ENCODE data around the gene PTPRZ1.

The PTPRZ1 gene

DNA sequence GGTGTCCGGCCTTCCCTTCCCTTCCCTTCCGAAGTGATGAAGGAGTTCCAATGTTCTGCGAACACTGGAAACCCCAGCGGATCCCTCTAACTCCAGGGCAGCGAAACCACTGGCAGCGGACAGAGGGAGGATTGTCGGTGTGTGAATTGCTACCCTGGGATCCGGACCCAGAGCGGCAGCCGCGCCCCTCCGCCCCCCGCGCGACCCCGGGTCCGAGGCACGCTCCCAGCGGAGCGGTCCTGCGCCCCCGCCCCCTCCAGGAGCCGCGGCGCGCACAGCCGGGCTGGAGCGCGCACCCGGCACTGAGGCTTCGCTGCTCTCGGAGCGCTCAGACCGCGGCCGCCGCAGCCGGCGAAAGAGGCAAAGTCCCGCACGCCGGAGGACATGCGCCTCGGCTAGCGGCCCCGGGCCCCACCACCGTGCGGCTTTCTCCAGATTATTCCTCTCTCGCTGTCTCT is at the start of gene PTPRZ1:
Gene PTPRZ1 (plus strand): TSS at position 331 of the 458 bp plus-strand sequence. CDS start 339 bp downstream, outside the sequence.
- DNase-seq (ENCODE audit: low read depth in 2 of 2): no peak

DNA sequence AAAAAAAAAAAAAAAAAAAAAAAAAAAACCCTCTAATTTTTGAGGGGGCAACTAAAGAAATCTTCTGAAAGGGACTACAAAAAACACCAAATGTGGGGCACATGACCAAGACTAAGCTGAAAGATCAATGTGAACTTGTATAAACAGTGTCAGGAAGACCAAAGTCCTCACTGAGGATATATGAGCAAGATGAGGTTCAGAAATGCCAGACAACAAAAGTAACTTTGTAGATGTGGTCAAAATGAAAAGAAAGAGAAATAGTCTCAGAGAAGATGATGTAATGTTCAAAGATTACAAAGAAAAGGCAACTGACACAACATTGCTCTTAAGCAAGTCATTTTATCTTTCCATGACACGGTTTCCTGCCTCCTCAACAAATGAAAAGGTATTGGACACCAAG is 48.7 kb upstream of the PTPRZ1 start:
- DNase-seq (ENCODE audit: low read depth in 2 of 2): no peak

DNA sequence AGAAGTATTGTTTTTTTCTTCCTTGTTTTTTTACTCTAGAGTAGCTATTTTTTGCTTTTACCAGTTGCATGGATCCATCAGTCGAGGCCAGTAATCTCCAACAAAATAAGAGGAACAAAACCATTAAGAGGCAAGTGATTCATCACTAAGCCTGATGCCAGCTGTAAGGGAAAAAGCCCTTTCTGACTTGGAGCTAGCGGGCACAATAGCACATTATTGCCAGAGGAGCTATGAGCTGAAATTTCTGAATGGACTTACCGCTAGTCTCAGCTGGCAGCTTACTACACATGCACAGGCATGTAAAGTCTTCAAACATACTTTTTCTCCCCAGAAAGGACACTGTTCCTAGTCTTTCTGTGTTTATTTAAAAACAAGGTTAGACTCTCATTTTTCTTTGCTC is 41.6 kb upstream of the PTPRZ1 start:
- no peak for DNase-seq (ENCODE audit: low read depth in 2 of 2)

DNA sequence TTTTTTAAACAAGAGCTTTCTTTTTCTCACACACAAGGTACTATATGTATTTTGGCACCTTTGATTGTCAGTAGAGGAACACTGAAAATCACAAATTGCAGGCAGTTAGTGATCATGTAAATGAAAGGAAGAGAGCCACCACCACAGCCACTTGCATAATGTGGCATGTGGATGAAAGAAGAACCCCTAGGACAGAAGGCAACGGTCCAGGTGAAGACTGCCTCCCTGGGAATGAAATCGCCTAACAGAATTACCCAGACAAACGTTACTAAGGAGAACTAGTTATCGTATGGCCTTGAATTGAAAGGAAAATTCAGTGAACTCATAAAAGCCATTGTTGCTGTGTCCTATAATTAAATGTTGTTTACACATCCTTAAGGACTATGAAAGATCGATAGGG is 41.2 kb upstream of the PTPRZ1 start:
- DNase-seq (ENCODE audit: low read depth in 2 of 2): no peak

DNA sequence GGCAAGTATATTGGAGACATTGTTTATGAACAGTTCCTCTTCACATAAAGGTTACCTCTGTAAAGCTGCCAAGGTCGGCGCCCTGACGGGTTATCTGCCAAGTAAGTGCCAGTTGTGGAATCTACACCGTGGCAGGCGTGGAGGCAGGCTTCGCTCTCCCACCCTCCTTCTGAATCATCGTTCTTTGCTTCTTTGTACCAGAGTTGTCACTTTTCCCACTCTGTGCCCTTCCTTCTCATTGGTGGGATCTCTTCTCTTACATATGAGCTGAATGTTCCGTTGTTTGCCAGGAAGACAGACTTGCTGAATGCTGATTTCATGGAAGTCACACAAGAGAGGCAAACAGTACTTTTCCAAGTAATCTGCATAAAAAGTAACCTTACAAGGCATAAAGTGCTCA is 40.6 kb upstream of the PTPRZ1 start:
- no peak for DNase-seq (ENCODE audit: low read depth in 2 of 2)

DNA sequence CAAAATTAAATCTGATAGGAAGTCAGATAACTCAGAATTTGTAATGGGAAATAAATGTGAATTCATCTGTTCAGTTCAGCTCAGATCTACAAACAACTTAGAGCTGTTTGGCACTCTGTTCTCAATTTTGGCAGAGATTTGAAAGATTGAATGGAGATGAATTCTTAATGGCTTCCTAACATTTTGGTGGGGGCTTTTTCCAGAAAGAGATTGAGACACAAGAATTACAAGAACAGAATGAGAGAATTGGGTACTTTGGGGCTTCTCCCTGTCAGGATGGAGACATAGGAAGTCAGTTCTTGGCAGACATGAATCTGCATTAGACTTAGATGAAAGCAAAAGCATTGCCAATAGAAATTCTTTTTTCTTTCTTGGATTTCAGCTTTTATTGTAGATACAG is 39.0 kb upstream of the PTPRZ1 start:
- no peak for DNase-seq (ENCODE audit: low read depth in 2 of 2)

DNA sequence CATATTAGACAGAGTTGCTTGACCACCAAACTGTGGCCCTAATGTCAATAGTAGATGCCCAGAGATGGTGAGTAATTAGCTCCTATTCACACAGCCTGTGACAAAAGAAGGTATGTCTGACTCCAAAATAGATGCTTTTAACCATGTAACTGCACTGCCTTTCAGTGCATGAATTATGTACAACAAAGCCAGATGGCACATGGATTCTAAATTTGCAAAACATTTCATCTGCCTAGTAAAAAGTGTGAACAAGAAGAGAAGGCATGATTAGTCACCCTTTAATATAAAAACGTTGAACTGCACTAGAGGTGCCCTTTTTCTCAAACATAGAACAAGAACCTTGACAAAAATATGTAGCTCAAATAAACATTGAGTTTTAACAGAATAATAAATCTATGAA is 35.5 kb upstream of the PTPRZ1 start:
- DNase-seq (ENCODE audit: low read depth in 2 of 2): no peak

DNA sequence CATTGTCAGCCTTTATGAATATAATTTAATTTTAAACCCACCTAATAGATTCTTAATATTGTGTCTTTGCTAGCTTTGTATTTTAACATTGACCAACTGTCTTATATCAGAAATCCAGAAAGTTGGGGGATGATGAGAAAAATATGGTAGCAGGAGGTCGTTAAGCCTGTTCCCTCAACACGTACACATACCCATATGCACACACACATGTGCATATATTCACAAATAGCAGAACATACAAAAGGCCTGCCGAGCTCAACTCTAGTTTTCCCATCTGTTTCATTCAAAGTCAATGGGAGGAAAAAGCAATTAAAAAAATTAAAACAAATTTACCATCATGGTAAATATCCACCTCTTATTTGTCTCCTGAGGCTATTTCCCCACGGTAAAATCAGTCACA is 25.9 kb upstream of the PTPRZ1 start:
- no peak for DNase-seq (ENCODE audit: low read depth in 2 of 2)

DNA sequence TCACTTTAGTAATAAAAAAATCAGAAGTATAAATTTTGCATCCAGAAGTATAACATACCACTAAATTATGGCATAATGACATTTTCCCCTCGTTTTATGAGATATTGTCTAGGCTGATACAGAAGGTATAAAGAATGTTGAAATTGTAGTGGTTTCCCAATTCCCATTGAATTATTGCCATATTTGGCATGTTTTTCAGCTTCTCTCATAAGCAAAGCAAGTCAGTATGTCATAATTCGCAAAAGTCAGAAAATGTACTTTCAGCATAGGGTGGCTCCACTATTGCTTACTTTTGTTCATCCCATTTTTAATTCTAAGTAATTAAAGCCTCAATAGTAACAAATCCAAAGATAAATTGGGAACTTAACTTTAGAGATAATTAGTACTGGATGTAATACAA is 19.7 kb upstream of the PTPRZ1 start:
- no peak for DNase-seq (ENCODE audit: low read depth in 2 of 2)

DNA sequence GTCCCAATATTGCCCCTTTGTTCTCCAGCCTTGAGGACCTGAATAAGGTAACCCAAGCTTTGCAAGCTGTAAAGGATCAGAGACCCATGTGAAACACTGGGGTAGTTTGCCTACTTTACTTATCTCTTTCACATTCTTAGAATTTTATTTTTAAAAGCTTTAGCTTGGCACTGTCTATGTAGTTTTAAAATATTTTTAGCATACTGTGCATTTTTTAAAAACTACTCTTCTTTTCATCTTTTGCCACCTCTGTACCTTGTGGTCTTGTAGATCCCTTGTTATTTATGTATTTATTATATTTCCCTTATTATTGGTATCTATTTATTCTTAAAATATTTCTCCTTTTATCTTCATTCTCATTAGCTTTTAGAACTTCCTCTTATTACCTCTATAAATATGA is 12.0 kb upstream of the PTPRZ1 start:
- no peak for DNase-seq (ENCODE audit: low read depth in 2 of 2)

DNA sequence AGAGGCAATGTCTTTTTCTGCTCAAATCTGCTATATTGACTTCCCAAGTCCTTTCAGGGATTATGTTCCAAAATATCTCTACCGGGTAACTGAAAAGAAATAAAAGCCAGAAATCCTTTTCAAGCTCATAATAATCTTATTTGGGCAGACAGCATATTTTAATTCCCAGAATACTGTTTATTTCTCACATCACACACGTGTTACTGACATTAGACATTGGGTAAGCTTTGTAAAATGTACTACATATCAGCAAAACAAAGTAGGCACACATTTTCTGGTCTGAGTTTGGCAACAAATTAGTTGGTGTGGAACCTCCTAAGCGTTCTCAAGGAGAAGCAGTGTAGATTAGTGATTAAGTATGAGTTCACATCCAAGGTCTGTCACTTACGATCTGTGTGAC is 10.4 kb upstream of the PTPRZ1 start:
- no peak for DNase-seq (ENCODE audit: low read depth in 2 of 2)

DNA sequence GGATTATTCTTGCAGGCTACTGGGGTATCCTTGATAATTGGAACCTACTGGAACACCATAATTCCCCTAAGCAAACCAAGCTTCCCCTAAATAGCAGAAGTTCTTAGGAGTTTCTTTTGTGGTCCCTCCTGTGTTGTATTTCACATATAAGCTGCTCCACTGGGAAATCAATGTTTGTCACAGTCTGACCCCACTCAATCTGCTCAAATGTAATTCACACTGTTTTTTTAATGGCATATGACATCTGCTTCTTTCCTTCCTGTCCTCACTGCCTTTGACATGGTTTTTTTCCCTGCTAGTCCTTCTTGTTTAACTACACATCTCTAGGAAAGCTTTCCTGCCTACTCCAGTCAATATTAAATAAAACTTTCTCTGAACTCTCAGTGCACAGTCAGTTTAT is 1.8 kb upstream of the PTPRZ1 start:
- DNase-seq (ENCODE audit: low read depth in 2 of 2): no peak

DNA sequence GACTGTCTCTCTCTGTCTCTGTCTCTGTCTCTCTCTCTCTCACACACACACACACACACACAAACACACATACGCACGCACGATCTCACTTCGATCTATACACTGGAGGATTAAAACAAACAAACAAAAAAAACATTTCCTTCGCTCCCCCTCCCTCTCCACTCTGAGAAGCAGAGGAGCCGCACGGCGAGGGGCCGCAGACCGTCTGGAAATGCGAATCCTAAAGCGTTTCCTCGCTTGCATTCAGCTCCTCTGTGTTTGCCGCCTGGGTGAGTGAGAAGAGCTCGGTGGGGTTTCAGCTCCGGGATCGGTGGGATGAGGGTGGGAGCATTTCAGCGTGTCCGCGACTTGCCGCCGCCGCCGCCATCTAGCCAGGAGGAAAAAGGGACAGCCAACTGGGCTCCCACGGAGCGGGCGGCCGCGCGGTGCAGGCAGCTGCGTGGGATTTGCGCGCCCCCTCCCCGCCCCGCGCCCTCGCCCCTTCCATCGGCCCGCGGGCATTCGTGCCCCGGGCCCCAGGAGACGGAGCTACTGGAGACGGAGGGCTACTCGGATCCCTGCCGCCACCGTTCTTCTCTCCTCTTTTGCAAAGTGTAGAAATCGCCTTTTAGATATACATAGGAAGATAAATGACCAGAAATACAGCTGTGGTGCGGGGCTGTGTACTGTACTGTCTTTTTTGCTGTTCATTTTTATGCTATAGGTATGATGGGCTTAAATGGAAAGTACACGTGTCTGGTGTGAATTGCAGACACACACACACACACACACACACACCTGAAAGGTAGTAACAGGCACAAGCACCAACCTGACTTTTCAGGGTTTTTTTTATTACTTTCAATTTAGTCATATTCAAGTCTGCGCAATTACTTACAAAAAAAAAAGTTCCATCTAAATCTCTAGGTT is 581 bp downstream of the PTPRZ1 start:
- no peak for DNase-seq (ENCODE audit: low read depth in 2 of 2)

DNA sequence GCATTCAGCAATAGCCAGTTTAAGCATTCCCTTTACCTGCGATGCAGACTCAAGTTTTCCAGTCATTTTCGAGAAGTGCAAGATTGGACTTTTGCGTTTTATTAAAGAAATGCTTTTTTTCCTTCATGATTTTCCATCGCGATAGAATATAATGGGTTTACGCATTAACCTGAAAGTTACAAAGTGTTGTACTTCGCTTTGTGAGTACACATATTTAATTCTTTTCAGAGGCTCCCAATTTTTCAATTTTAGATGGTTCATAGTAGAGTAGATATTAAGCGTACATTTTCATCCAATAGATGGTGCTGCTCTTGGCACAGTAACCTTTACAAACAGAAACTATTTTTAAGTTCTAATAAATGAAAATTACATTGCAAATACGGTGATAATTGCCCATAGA is 1.3 kb downstream of the PTPRZ1 start:
- DNase-seq (ENCODE audit: low read depth in 2 of 2): no peak

DNA sequence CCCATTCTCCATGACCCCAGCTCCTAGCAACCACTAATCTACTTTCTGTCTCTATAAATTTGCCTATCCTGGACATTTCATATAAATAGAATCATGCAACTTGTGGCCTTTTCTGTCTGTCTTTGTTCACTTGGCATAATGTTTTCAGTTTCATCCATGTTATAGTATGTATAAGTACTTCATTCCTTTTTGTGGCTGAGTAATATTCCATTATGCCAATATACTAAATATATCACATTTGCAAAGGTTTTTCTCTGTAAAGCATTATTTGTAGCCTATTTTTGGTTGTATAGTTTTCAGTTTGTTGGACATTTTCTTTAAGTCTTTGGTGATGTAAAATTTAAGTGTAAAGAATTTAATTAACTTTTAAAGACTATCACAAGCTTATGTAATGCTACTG is 2.2 kb downstream of the PTPRZ1 start:
- DNase-seq (ENCODE audit: low read depth in 2 of 2): no peak

DNA sequence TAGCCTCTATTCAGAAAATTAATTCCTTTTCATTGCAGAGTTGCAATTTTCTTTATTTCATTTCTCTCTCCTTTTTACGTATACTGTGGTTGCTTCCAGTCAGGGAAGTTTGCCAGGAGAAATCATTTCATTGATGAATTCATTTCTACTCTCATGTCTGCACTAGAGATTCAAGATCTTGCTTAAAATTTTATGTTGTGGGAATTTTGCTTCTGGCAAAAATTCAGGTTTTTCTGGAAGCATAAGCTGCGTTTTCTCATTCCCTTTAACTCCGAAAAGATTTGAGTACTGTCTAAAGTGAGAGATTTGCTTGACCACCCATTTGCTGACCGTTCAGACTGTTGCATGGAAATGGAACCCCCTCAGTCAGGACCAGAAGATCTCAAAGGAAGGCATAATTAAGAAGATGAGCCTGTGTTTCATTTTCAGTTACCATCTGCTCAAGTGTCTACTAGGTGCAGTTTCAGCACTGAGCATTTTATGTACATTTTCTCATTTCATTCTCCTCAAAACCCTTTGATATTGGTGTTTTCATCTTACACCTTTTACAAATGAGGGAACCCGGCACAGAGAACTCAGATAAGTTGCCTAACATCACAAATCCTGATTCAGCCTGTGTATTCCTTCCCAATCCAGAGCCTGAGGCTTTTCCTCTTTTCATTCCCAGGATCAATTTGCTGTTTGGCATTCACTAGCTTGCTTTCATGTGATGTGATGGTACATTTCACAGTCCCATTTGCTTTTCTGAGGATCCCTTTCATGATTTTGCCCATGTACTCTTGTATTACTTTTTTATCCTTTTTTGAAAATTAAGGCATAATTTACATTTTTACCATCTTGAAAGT is 3.9 kb downstream of the PTPRZ1 start:
- DNase-seq (ENCODE audit: low read depth in 2 of 2): no peak

DNA sequence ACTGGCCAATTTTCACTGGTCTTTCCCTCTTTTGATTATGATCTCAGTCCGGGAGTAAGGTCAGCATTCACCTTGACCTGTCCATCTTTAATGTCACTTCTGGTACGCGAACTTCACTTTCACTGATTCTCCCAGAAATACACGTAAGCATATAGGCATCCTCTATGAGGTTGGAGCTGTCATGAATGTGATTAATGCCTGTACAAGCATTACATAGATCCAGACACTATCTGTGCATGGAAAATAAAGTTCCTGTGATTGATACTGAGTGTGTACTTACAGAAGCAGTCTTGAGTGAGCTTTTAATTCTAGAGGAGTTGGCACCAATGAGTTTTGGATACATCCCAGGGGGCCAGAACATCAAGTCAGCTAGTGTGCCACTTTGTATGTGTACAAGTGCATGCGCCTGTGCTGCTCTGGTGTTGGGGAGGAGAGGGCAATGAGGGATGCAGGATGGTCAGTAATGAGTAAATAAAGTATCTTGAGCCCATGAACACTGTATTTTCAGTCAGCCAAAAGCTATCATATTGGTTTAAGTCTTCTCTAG is 6.0 kb downstream of the PTPRZ1 start:
- DNase-seq (ENCODE audit: low read depth in 2 of 2): no peak

DNA sequence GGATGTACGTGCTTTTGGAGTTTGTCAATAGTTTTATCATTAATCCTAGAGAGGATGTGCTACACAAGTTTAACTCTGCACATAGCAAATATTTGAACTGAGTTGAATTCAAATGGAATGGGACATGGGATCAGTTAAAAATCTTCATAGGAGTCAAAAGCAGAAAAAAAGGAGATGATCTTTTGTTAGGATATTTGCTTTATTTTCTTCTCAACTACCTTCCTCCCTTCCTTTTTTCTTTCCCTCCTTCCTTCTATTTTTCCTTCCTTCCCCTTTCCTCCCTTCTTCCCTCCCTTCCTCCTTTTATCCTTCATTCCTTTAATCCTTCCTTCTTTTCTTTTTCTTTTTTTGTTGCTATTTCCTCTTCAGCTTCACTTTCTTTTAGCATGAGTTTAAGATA is 6.6 kb downstream of the PTPRZ1 start:
- no peak for DNase-seq (ENCODE audit: low read depth in 2 of 2)

DNA sequence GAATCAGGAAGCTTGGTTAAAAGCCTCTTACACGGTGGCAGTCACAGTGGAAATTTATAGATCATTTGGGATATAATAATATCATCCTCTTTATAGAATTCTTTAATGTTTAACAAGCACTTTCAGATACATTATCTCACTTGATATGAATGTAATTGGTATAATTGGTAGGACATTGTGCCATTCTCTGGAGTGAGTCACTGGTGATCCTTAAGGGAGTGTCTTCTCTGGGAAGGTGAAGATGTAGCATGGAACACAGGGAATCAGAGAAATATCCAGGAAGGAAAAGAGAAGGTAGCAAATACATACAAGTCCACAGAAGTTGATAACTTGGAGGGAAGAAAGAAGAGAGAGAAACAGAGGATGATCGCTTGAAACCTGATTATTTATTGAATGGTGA is 9.8 kb downstream of the PTPRZ1 start:
- DNase-seq (ENCODE audit: low read depth in 2 of 2): no peak

DNA sequence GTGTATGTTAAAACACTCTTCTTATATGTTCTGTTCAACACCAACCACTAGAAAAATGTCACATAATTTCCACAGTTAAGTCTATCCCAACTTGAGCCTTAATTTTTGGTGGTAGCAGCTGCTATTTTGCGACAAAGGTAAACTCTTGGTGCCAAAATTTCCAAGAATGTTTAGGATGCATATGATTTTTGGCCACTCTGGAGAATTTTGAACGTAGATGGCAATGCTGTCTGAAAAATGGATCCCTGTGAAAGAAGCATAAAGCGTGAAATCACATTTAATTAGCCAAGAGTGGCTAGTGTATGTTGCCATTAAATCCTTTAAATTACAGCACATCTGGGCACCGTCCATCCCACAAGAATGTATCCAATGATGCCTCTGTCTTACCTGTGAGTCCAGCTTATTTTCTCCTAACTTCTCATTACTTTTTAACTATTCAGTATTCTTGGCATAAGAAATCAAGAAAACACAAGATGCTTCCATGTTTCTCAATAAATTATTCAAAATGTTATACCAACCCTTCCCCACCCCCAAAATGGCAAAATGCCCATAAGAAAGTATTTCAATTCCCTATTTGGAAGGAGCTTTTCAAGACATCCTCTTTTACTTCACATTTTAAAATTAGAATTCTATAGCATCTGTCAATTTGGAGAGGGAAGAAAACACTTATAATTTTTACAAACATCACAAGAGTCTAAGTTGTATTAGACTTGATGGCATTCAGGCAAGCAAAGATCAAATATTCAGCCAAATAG is 12.4 kb downstream of the PTPRZ1 start:
- no peak for DNase-seq (ENCODE audit: low read depth in 2 of 2)

DNA sequence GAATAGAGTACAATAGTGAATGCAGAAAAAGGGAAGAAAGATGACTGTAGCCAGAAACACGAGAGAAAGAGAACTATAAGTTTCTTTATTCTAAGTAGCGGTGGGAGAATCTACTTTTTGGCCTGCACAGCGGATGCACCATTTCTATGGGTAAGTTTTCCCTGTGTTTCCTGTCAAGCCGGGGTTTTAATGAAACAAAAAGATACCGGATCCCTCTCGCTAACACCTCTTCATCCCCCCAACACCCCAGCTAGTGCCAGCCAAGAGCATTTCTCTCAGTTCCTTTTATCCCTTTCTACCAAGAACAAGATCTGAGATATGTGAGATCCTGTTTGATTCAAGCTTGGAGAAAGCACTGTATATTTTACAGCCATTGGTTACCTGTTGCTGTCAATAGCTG is 14.7 kb downstream of the PTPRZ1 start:
- DNase-seq (ENCODE audit: low read depth in 2 of 2): no peak

DNA sequence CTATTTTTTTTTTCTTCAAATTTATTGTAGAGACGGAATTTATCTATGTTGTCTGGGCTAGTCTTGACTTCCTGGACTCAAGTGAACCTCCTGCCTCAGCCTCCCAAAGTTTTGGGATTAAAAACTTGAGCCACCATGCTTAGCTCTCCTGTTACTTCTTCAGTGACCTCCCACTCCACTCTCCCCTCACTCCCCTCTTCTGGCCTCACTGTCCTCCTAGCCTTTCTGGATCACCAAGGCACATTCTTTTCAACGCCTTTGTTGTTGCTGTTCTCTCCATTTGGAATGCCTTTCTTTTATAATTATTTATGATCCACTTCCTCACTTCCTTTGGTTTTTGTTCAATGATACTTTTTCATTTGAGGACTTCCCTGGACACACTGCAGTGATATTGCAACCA is 17.9 kb downstream of the PTPRZ1 start:
- DNase-seq (ENCODE audit: low read depth in 2 of 2): no peak

Measured in stimulated activated CD8-positive, alpha-beta memory T cell treated with anti-CD3 and anti-CD28 coated beads, Interleukin-15, amount 100 ng/mL, for 4 hours (primary cell).